T-helper 1 cell treated with Interleukin-12 subunit alpha and Interleukin-12 subunit beta and Interleukin-4 antibody, amounts not matched to agents 30 μg/mL and 1 μg/mL, for 36 hours (primary cell): Measurements from ENCODE around the gene B4GALT5.
"Not testable (repeated sequence)": the region's sequence is repeated elsewhere in the genome, so short reads cannot be mapped to it uniquely, and the experiment has no call there.

Source experiments
- H3K27ac Mint-ChIP-seq: one replicate; pipeline ENCODE4 v1.8.0; 2021; ENCODE audit warnings: mild to moderate bottlenecking, mixed read lengths
- H3K27me3 Mint-ChIP-seq: one replicate; pipeline ENCODE4 v1.8.0; 2021; ENCODE audit warnings: low read depth, mixed read lengths
- H3K36me3 Mint-ChIP-seq: one replicate; pipeline ENCODE4 v1.8.0; 2021; ENCODE audit warnings: low read depth, mixed read lengths
- H3K4me1 Mint-ChIP-seq: one replicate; pipeline ENCODE4 v1.8.0; 2021; ENCODE audit warnings: low read depth, mixed read lengths
- H3K4me3 Mint-ChIP-seq: one replicate; pipeline ENCODE4 v1.8.0; 2021; ENCODE audit warnings: mild to moderate bottlenecking, moderate library complexity, mixed read lengths
- H3K9me3 Mint-ChIP-seq: one replicate; pipeline ENCODE4 v1.8.0; 2021; ENCODE audit warnings: mixed read lengths

B4GALT5 gene

DNA sequence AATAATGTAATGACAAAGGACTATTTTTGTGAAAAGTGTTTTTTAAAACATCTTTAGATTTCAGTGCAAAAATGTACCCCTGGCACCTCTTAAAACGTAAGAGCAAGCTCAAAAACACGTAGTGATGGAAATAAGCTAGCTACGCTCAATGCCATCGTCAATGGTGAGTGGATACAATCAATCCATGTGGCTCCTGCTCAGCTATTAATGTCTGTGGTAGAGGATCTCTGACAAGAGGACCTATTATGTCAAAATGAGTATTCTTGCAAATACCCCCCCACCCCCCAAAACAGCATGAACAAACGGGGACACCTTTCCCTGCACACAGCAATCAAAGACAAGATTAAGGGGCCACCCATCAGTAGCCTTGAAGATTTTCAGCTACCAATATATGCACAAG, 80.7 kb downstream of the B4GALT5 start:
- Mint-ChIP-seq H3K27me3 (no peaks in the 10 kb centered on the region), H3K9me3 (no peaks in the 10 kb centered on the region), H3K27ac (no peak overlapping the region), H3K4me3 (no peak overlapping the region), H3K4me1 (peaks cover 19% of the 10 kb centered on the region), H3K36me3 (peaks cover 44% of the 10 kb centered on the region)

DNA sequence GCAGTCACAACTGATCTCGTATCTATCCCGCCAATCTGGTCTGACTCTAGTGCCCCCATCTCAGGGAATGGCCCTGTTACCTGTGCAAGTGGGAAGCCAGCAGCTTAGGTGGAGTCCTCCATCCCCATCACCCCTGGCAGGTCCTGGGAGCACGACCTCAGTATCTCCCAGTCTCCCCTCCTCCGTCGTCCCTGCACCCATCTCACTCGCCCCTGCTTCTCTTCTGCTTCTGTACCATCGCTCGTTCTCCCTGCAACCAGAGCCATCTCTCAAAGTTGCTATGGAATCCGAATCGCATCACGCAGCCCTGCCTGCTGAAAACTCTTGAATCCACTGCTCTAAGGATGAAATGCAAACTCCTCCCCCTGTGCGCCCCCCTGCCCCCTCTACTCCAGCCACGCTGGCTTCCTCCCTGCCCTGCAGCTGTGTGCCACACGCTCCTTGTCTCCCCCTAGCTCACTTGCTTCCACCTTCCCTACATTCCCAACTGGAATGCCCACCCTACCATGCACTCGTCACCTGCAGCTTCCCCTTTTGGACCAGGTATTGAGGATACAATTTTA, 81.7 kb downstream of the B4GALT5 start:
- no peak overlapping the region for H3K4me3 Mint-ChIP-seq
- H3K27me3 Mint-ChIP-seq, result peaks cover 3% of the 10 kb centered on the region
- peaks cover 39% of the 10 kb centered on the region for H3K36me3 Mint-ChIP-seq
- no peaks in the 10 kb centered on the region for H3K9me3 Mint-ChIP-seq
- peaks cover 23% of the 10 kb centered on the region for H3K4me1 Mint-ChIP-seq
- peak overlapping the region; percentile 37 for H3K27ac Mint-ChIP-seq

DNA sequence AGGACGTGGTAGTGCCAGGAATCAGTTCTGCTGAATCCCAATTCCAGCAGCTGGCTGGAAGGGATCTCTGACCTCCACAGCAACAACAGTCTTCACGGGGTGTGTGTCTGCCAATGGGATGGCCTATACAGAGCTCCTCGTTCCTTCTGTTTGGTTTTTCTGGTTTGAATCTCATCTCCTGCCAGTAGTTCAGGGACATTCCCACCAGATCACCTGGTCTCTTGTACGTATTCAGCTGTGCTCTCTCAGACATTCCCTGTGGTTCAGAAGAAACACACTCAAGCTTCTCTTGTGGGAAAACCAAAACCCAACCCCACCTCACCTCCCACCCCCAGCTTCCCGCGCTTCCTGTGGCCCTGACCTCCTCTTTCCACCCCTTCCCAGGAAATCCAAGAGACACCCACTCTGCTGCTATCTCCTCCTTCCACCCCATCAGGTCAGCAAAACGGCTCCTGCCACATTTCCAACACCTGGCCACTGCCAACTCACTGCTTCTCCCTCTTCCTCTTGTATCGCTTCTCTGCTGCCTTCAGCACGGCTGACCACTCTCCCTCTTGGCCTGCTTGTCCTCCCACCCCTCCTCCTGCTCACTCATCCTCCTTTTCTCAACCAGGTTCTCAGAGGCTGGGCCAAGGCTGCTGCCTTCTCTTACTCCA, 82.5 kb downstream of the B4GALT5 start:
- peak overlapping the region; percentile 39 for H3K27ac Mint-ChIP-seq

GRCh38 chr20:49630396-49630951, 83.2 kb downstream of the B4GALT5 start:
- no peak overlapping the region for H3K27ac Mint-ChIP-seq
- peaks cover 28% of the 10 kb centered on the region for H3K36me3 Mint-ChIP-seq
- peaks cover 23% of the 10 kb centered on the region for H3K4me1 Mint-ChIP-seq
- H3K9me3 Mint-ChIP-seq, result no peaks in the 10 kb centered on the region
- no peak overlapping the region for H3K4me3 Mint-ChIP-seq
- peaks cover 9% of the 10 kb centered on the region for H3K27me3 Mint-ChIP-seq

More for the DNA sequence above, 82.5 kb downstream of the B4GALT5 start:
- Mint-ChIP-seq H3K9me3 (no peaks in the 10 kb centered on the region), H3K4me1 (peaks cover 22% of the 10 kb centered on the region), H3K27me3 (peaks cover 3% of the 10 kb centered on the region), H3K4me3 (no peak overlapping the region), H3K36me3 (peaks cover 34% of the 10 kb centered on the region)

- no peaks in the 10 kb centered on the region for H3K9me3 Mint-ChIP-seq
- H3K4me3 Mint-ChIP-seq, result no peak overlapping the region
- peaks cover 12% of the 10 kb centered on the region for H3K27me3 Mint-ChIP-seq
- H3K27ac Mint-ChIP-seq, result no peak overlapping the region
- peaks cover 26% of the 10 kb centered on the region for H3K36me3 Mint-ChIP-seq
- peaks cover 24% of the 10 kb centered on the region for H3K4me1 Mint-ChIP-seq
Observed at GRCh38 chr20:49629606-49630005, 84.1 kb downstream of the B4GALT5 start.

- H3K4me3 Mint-ChIP-seq, H3K27ac Mint-ChIP-seq, H3K9me3 Mint-ChIP-seq: not testable (repeated sequence)
- Mint-ChIP-seq H3K27me3 (peaks cover 14% of the 10 kb centered on the region), H3K4me1 (peaks cover 20% of the 10 kb centered on the region), H3K36me3 (peaks cover 19% of the 10 kb centered on the region)
Observed at GRCh38 chr20:49628280-49628679, 85.4 kb downstream of the B4GALT5 start.

DNA sequence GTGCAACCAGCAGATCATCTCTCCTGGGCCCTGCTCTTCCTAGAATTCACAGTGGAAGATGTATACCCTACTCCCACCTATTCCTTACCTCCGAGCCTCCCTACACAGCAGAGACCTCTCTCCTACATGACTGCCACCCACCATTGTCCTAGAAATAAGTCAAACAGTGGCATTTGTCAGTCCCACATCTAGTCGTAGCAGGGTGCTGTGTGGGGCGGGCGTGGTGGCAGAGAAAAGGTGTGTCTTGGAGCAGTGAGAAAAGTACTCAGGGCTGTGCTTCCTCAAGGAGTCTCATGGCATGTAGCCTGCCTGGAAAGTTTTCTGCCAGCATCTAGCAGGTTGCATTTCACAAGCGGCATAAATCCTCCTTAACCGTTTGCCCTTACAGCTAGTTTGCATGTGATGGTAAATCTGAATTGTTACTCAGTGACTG, 86.3 kb downstream of the B4GALT5 start:
- peaks cover 20% of the 10 kb centered on the region for H3K4me1 Mint-ChIP-seq
- H3K27ac Mint-ChIP-seq, result no peak overlapping the region
- no peaks in the 10 kb centered on the region for H3K9me3 Mint-ChIP-seq
- peaks cover 17% of the 10 kb centered on the region for H3K36me3 Mint-ChIP-seq
- H3K4me3 Mint-ChIP-seq, result no peak overlapping the region
- H3K27me3 Mint-ChIP-seq, result peaks cover 14% of the 10 kb centered on the region

GRCh38 chr20:49624988-49625387, 88.7 kb downstream of the B4GALT5 start:
- H3K27ac Mint-ChIP-seq, H3K4me3 Mint-ChIP-seq: not testable (repeated sequence)

DNA sequence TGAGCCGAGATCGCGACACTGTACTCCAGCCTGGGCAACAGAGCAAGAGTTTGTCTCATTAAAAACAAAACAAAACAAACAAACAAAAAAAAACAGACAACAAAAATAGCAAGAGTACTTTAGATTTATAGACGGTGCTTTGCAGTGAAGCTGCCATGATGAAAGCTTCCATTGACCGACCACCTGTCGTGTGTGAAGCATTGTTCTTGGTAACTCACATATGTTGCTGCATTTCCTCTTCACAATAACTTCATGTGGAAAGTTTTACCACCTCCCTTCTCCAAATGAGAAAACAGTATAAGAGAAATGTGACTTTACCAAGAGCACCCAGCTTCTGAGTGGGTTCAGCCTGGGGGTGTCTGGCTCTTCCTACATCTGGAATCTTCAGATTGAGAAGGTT, 89.4 kb downstream of the B4GALT5 start:
- Mint-ChIP-seq H3K9me3 (peaks cover 8% of the 10 kb centered on the region), H3K27me3 (peaks cover 20% of the 10 kb centered on the region), H3K4me3 (no peak overlapping the region), H3K27ac (no peak overlapping the region), H3K36me3 (peaks cover 8% of the 10 kb centered on the region), H3K4me1 (peaks cover 18% of the 10 kb centered on the region)

More at GRCh38 chr20:49624988-49625387, 88.7 kb downstream of the B4GALT5 start:
- H3K27me3 Mint-ChIP-seq, result peaks cover 20% of the 10 kb centered on the region
- peaks cover 14% of the 10 kb centered on the region for H3K36me3 Mint-ChIP-seq
- H3K4me1 Mint-ChIP-seq, result peaks cover 18% of the 10 kb centered on the region
- H3K9me3 Mint-ChIP-seq, result not testable (repeated sequence)

- H3K4me3 Mint-ChIP-seq, result no peak overlapping the region
- no peak overlapping the region for H3K27ac Mint-ChIP-seq
- peaks cover 6% of the 10 kb centered on the region for H3K36me3 Mint-ChIP-seq
- H3K27me3 Mint-ChIP-seq, result peaks cover 19% of the 10 kb centered on the region
- H3K4me1 Mint-ChIP-seq, result peaks cover 16% of the 10 kb centered on the region
- H3K9me3 Mint-ChIP-seq, result peaks cover 8% of the 10 kb centered on the region
Observed at GRCh38 chr20:49622243-49622642, 91.4 kb downstream of the B4GALT5 start.

- H3K4me3 Mint-ChIP-seq, result no peak overlapping the region
- peaks cover 6% of the 10 kb centered on the region for H3K36me3 Mint-ChIP-seq
- no peak overlapping the region for H3K27ac Mint-ChIP-seq
- H3K4me1 Mint-ChIP-seq, result peaks cover 10% of the 10 kb centered on the region
- peaks cover 8% of the 10 kb centered on the region for H3K9me3 Mint-ChIP-seq
- H3K27me3 Mint-ChIP-seq, result peaks cover 13% of the 10 kb centered on the region
Observed at GRCh38 chr20:49620364-49621240, 93.1 kb downstream of the B4GALT5 start.

DNA sequence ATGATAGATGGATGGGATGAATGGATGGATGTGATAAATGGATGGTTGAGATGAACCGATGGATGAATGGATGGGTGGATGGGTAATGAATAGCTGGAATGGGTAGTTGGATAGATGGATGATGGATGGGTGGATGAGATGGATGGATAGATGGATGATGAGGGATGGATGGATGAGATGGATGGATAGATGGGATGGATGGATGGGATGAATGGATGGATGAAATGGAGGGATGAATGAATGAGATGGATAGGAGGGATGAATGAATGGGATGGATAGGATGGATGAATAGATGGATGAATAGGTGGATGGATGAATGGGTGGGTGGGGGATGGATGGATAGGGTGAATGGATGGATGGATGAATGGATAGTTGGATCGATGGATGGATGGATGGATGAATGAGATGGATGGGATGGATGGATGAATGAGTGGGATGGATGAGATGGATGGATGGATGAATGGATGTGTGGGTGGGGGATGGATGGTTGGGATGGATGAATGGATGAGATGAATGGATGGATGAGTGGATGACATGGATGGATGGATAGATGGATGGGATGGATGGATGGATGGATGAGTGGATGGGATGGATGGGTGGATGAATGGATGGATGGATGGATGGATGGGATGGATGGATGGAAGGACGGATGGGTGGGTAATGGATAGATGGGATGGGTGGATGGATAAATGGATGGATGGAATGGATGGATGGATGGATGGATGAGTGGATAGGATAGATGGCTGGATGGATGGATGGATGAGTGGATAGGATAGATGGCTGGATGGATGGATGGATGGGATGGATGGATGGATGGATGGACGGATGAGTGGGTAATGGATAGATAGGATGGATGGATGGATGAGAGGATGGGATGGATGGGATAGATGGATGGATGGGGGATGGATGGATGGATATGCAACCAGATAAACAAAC, 94.3 kb downstream of the B4GALT5 start:
- H3K27me3 Mint-ChIP-seq, result peaks cover 6% of the 10 kb centered on the region
- peaks cover 7% of the 10 kb centered on the region for H3K4me1 Mint-ChIP-seq
- H3K36me3 Mint-ChIP-seq, result peaks cover 6% of the 10 kb centered on the region
- H3K9me3 Mint-ChIP-seq, result peaks cover 8% of the 10 kb centered on the region
- no peak overlapping the region for H3K4me3 Mint-ChIP-seq
- no peak overlapping the region for H3K27ac Mint-ChIP-seq

- Mint-ChIP-seq H3K27me3 (peaks cover 6% of the 10 kb centered on the region), H3K4me3 (no peak overlapping the region), H3K36me3 (peaks cover 6% of the 10 kb centered on the region), H3K9me3 (peaks cover 8% of the 10 kb centered on the region), H3K27ac (no peak overlapping the region), H3K4me1 (peaks cover 7% of the 10 kb centered on the region)
Observed at GRCh38 chr20:49618289-49618688, 95.4 kb downstream of the B4GALT5 start.

GRCh38 chr20:49617394-49617793, 96.3 kb downstream of the B4GALT5 start:
- not testable (repeated sequence) for H3K27me3 Mint-ChIP-seq, H3K4me1 Mint-ChIP-seq, H3K27ac Mint-ChIP-seq, H3K9me3 Mint-ChIP-seq, H3K4me3 Mint-ChIP-seq, H3K36me3 Mint-ChIP-seq
